K562 (cell line): ENCODE measurements around the gene ABAT. TPM values are rescaled to one million over a fixed set of nuclear protein-coding genes. Genes with fewer than 3 reads are reported as not detected.

Experiments
- ATAC-seq: fragments of 200-7000 bp; cut with Tn5 transposase; 3 replicates; pipeline ENCODE4 v1.9.1; 2020; ENCODE audit warnings: moderate library complexity
- BruUV-seq: library from RNA; stranded (reverse); fragments of 400-500 nt; replicated peaks from 2 replicates; lab custom pipeline; 2021; lab: Mats Ljungman, UMichigan
- CTCF ChIA-PET: fragments of 300-600 bp; formaldehyde crosslinking; extraction: SDS; loops from one replicate; lab custom pipeline; 2021; ENCODE audit warnings: low intra/inter-chr PET ratio; lab: Yijun Ruan, JAX
- POLR2A ChIA-PET: fragments of 300-600, 350-650 bp; sonication (Branson Sonifier 250); formaldehyde crosslinking; extraction: SDS; loops from one replicate; lab custom pipeline; 2021; ENCODE audit warnings: antibody characterized with exemption, inconsistent platforms; lab: Yijun Ruan, JAX
- DNase-seq, 4 experiments: peaks; one replicate each; pipeline versions ENCODE4 v3.0.0 to v3.0.0-alpha.2; 2011 to 2018; ENCODE audit warnings: low spot score in 3 of 4, mixed read lengths in 3 of 4; ENCODE audit errors: extremely low read depth in 1 of 4
- FAIRE-seq: peaks from 2 replicates; lab custom pipeline; 2011; peaks lifted over from hg19 to GRCh38; lab: Jason Lieb, UNC
- H2AFZ ChIP-seq: 2 replicates; pipeline ENCODE4 v1.6.0; 2011; ENCODE audit warnings: low read depth, low read length, control low read depth, inconsistent platforms
- H3K27ac ChIP-seq: fragments of 200-600 bp; 3 replicates; pipeline ENCODE4 v1.8.0; 2011; ENCODE audit warnings: low read depth, mild to moderate bottlenecking, control low read depth, inconsistent platforms, low read length, moderate library complexity, mixed read lengths; ENCODE audit errors: extremely low read depth
- H3K27me3 ChIP-seq, 2 experiments: fragments of 300-600 bp in 1 of 2; 2 replicates in 1 of 2; 3 replicates in 1 of 2; pipeline versions ENCODE4 v1.6.0 to v1.8.0; 2011; ENCODE audit warnings: inconsistent platforms in 2 of 2, low read length in 2 of 2, mild to moderate bottlenecking in 1 of 2, mixed read lengths in 1 of 2, moderate library complexity in 1 of 2; ENCODE audit not compliant: control insufficient read depth in 2 of 2, insufficient read depth in 2 of 2
- H3K36me3 ChIP-seq: fragments of 300-600 bp; 3 replicates; pipeline ENCODE4 v1.8.0; 2011; ENCODE audit warnings: mild to moderate bottlenecking, low read length, inconsistent platforms; ENCODE audit not compliant: control insufficient read depth, insufficient read depth
- H3K4me1 ChIP-seq, 2 experiments: fragments of 200-600 bp in 1 of 2; replicated peaks in 1 of 2; 2 replicates in 1 of 2; 3 replicates in 1 of 2; pipeline versions ENCODE4 v1.5.1 to v1.8.0; 2011; ENCODE audit warnings: inconsistent platforms in 2 of 2, low read length in 2 of 2, mild to moderate bottlenecking in 1 of 2, mixed read lengths in 1 of 2, moderate library complexity in 1 of 2; ENCODE audit not compliant: control insufficient read depth in 2 of 2, insufficient read depth in 2 of 2
- H3K4me2 ChIP-seq: 2 replicates; pipeline ENCODE4 v1.6.1; 2011; ENCODE audit warnings: low read length, control low read depth, inconsistent platforms, mixed read lengths; ENCODE audit not compliant: insufficient read depth
- H3K4me3 ChIP-seq: fragments of 200-600 bp; sonication (generic), shearing (Covaris generic); 2 replicates; pipeline ENCODE4 v1.5.1; 2016; ENCODE audit warnings: control low read depth, inconsistent platforms
- H3K79me2 ChIP-seq: fragments of 200-600 bp; 3 replicates; pipeline ENCODE4 v1.8.0; 2011; ENCODE audit warnings: low read length, inconsistent platforms; ENCODE audit not compliant: control insufficient read depth, insufficient read depth
- H3K9ac ChIP-seq, 2 experiments: 2 replicates each; pipeline versions ENCODE4 v1.6.0 to v1.6.1; 2011; ENCODE audit warnings: low read depth in 2 of 2, low read length in 2 of 2, control low read depth in 1 of 2, inconsistent platforms in 1 of 2, mild to moderate bottlenecking in 1 of 2, mixed read lengths in 1 of 2; ENCODE audit not compliant: insufficient read depth in 1 of 2
- H3K9me1 ChIP-seq: one replicate; pipeline ENCODE4 v1.6.0; 2011; ENCODE audit warnings: inconsistent platforms, mild to moderate bottlenecking, low read length, moderate library complexity; ENCODE audit not compliant: control insufficient read depth, insufficient read depth
- H3K9me3 ChIP-seq: replicated peaks from 2 replicates; pipeline ENCODE4 v1.5.1; 2011; ENCODE audit warnings: low read depth, low read length, inconsistent platforms; ENCODE audit not compliant: control insufficient read depth, insufficient read depth
- H4K20me1 ChIP-seq: replicated peaks from 2 replicates; pipeline ENCODE4 v1.6.1; 2011; ENCODE audit warnings: low read length, inconsistent platforms, mixed read lengths; ENCODE audit not compliant: control insufficient read depth, insufficient read depth
- ARID1B ChIP-seq: fragments of 450-650 bp; IDR thresholded peaks from 2 replicates; pipeline ENCODE4 v1.6.1; 2016; ENCODE audit warnings: antibody characterized with exemption, mild to moderate bottlenecking, inconsistent platforms
- ARID4B ChIP-seq: sonication (generic); formaldehyde crosslinking; IDR thresholded peaks from 2 replicates; pipeline ENCODE4 v1.8.0; 2022; ENCODE audit warnings: mild to moderate bottlenecking, missing genetic modification reagents
- ATF6 ChIP-seq: sonication (generic); formaldehyde crosslinking; IDR thresholded peaks from 2 replicates; pipeline ENCODE4 v1.4.0; 2020; ENCODE audit warnings: mild to moderate bottlenecking, missing genetic modification reagents
- CC2D1A ChIP-seq: fragments of 450-650 bp; IDR thresholded peaks from 2 replicates; pipeline ENCODE4 v1.6.1; 2017; ENCODE audit warnings: mild to moderate bottlenecking
- E2F8 ChIP-seq: fragments of 450-650 bp; IDR thresholded peaks from 2 replicates; pipeline ENCODE4 v1.7.1; 2018; ENCODE audit warnings: mild to moderate bottlenecking, low read depth; ENCODE audit not compliant: partially characterized antibody
- HMG20B ChIP-seq: fragments of 250-450 bp; sonication (Bioruptor Pico); IDR thresholded peaks from 2 replicates; pipeline ENCODE4 v1.5.0; 2021; ENCODE audit warnings: mild to moderate bottlenecking
- KLF13 ChIP-seq: fragments of 450-650 bp; IDR thresholded peaks from 2 replicates; pipeline ENCODE4 v1.6.1; 2016; ENCODE audit warnings: missing genetic modification characterization, low read depth, mild to moderate bottlenecking, missing compliant biosample characterization, moderate library complexity, borderline replicate concordance
- SP2 ChIP-seq: IDR thresholded peaks from 2 replicates; pipeline ENCODE4 v1.6.1; 2011; ENCODE audit warnings: mild to moderate bottlenecking, low read depth, low read length, moderate library complexity; ENCODE audit not compliant: poor library complexity, severe bottlenecking; ENCODE audit errors: extremely low read depth
- TAF7 ChIP-seq: fragments of 450-650 bp; IDR thresholded peaks from 2 replicates; pipeline ENCODE4 v1.6.1; 2016; ENCODE audit warnings: missing genetic modification characterization, missing compliant biosample characterization
- TGIF2 ChIP-seq: sonication (generic); formaldehyde crosslinking; IDR thresholded peaks from 2 replicates; pipeline ENCODE4 v1.8.1; 2022; ENCODE audit warnings: mild to moderate bottlenecking, missing genetic modification reagents, moderate library complexity
- U2AF1 ChIP-seq: fragments of 200-400 bp; formaldehyde crosslinking; optimal IDR thresholded peaks from 2 replicates; pipeline ENCODE3; 2017; ENCODE audit warnings: mild to moderate bottlenecking, low read depth, low read length, moderate library complexity
- ZC3H11A ChIP-seq: IDR thresholded peaks from 2 replicates; pipeline ENCODE4 v1.6.1; 2012; ENCODE audit warnings: low read depth, low read length, improper control_type of control experiment
- ZNF436 ChIP-seq: fragments of 250-450, 450-650 bp; sonication (Bioruptor Pico); formaldehyde crosslinking; IDR thresholded peaks from 2 replicates; pipeline ENCODE4 v1.7.0; 2020; ENCODE audit warnings: mild to moderate bottlenecking
- WGBS: fragments of 100-300 bp; shearing (Covaris generic); methylation state at CpG from one replicate; pipeline ENCODE4 v1.1.6; 2016; ENCODE audit warnings: low coverage, mixed read lengths; ENCODE audit not compliant: insufficient coverage; ENCODE audit errors: missing lambda C conversion rate; 5-methylcytosine and 5-hydroxymethylcytosine counted together
- in situ Hi-C: fragments of 300-500 bp; cut with MboI; formaldehyde crosslinking; loops from 4 replicates; pipeline ENCODE4 v1.15.0; 2018; ENCODE audit warnings: inconsistent platforms, mixed read lengths
- intact Hi-C: fragments of 100-400 bp; cut with micrococcal nuclease; formaldehyde crosslinking; loops from 2 replicates; pipeline ENCODE4 v1.14.2; 2022
- polyA plus RNA-seq, 8 experiments: library from polyadenylated mRNA; depleted of rRNA in 4 of 8; stranded (reverse) in 5 of 8; unstranded in 3 of 8; fragments of >200 nt; fragmentation: Nextera tagmentation in 2 of 8; fragmentation: Illumina TruSeq in 1 of 8; extraction: Ambion mirVana in 2 of 8; extraction: Trizol in 1 of 8; gene quantifications; 2 replicates each; pipeline versions ENCODE4 v1.2.1 to v1.2.3, GENCODE V29; 2011 to 2014; ENCODE audit warnings: inconsistent platforms in 1 of 8, missing spikeins in 1 of 8
- total RNA-seq, 7 experiments: library from RNA; depleted of rRNA in 6 of 7; stranded (reverse); fragments of >200 nt in 6 of 7; fragmentation: Illumina TruSeq in 2 of 7; extraction: Trizol in 2 of 7; gene quantifications; 2 replicates each; pipeline versions ENCODE4 v1.2.1 to v1.2.3, GENCODE V29; 2011 to 2021; ENCODE audit warnings: low replicate concordance in 1 of 7

Gene ABAT
- total and polyA plus RNA-seq, 9 of the 15 experiments (the other 6 are each of a cell fraction or from before 2014, with no cell fraction given), result 0.01 to 0.49 (median 0.10) TPM

GRCh38 chr16:8767176-8767575, 92.8 kb downstream of the ABAT start:
- Histone ChIP-seq H3K36me3 (no peaks in the 10 kb centered on the region), H4K20me1 (peaks cover 6% of the 10 kb centered on the region), H3K27me3 (peaks cover 43 to 69% of the 10 kb centered on the region in 2 experiments), H3K79me2 (no peaks in the 10 kb centered on the region), H3K4me3 (no peak overlapping the region), H3K4me1 (no peaks in the 10 kb centered on the region), H3K9me1 (no peaks in the 10 kb centered on the region), H3K9ac (no peak overlapping the region), H2AFZ (no peak overlapping the region), H3K4me2 (no peak overlapping the region), H3K27ac (no peak overlapping the region), H3K9me3 (no peaks in the 10 kb centered on the region)
- intact Hi-C loops, result no loop called here
- POLR2A ChIA-PET, result no interaction called here
- TF ChIP-seq ARID4B (no peak), E2F8 (no peak), KLF13 (no peak), SP2 (no peak), TAF7 (tag) (no peak), ZNF436 (no peak), ARID1B (no peak), TGIF2 (CRISPR knock-in tag) (no peak), U2AF1 (no peak), ATF6 (CRISPR knock-in tag) (no peak), CC2D1A (no peak), HMG20B (no peak), ZC3H11A (no peak)
- DNase-seq, result no peak
- no peak for FAIRE-seq
- BruUV-seq, result no TSS peak
- in situ Hi-C loops, result no loop called here
- 0% methylated on average over 7 of the region's 8 CpGs for WGBS
- no peak for ATAC-seq
- CTCF ChIA-PET, result interaction anchor here (0.7 kb wide), 1 partner anchor 25 kb away, joined by 3 read pairs; no protein-coding TSS in a partner anchor
